CD14-positive monocyte (primary cell): ENCODE data around the gene ASS1. TPM values are rescaled to one million over a fixed set of nuclear protein-coding genes. Genes with fewer than 3 reads are reported as not detected.

ENCODE experiments used
- DNase-seq, 3 donors: peaks; one replicate each; pipeline ENCODE4 v3.0.0-alpha.2; 2011 to 2022
- H2AFZ ChIP-seq: 2 replicates; pipeline ENCODE4 v1.6.0; 2012; ENCODE audit warnings: mild to moderate bottlenecking, low read depth, low read length, inconsistent platforms; ENCODE audit not compliant: insufficient read depth, poor library complexity, severe bottlenecking
- H3K27ac ChIP-seq, 2 donors: 1 replicate in 1 of 2; 2 replicates in 1 of 2; pipeline ENCODE4 v1.5.1; 2012 to 2013; ENCODE audit warnings: low read length in 2 of 2, control low read depth in 1 of 2, inconsistent platforms in 1 of 2, low read depth in 1 of 2, mild to moderate bottlenecking in 1 of 2
- H3K27me3 ChIP-seq, 2 donors: one replicate each; pipeline versions ENCODE4 v1.6.0 to v1.6.1; 2011 to 2013; ENCODE audit warnings: low read length in 2 of 2; ENCODE audit not compliant: control insufficient read depth in 2 of 2, insufficient read depth in 2 of 2
- H3K36me3 ChIP-seq, 2 donors: replicated peaks in 1 of 2; 1 replicate in 1 of 2; 2 replicates in 1 of 2; pipeline versions ENCODE4 v1.5.1 to v1.6.1; 2012 to 2013; ENCODE audit warnings: low read length in 2 of 2, control low read depth in 1 of 2, inconsistent platforms in 1 of 2, mild to moderate bottlenecking in 1 of 2; ENCODE audit not compliant: insufficient read depth in 2 of 2, control insufficient read depth in 1 of 2
- H3K4me1 ChIP-seq, 2 donors: 1 replicate in 1 of 2; 2 replicates in 1 of 2; pipeline versions ENCODE4 v1.5.1 to v1.6.1; 2012 to 2013; ENCODE audit warnings: low read length in 2 of 2, control low read depth in 1 of 2, inconsistent platforms in 1 of 2, mild to moderate bottlenecking in 1 of 2, moderate library complexity in 1 of 2; ENCODE audit not compliant: insufficient read depth in 2 of 2, control insufficient read depth in 1 of 2
- H3K4me2 ChIP-seq: replicated peaks from 2 replicates; pipeline ENCODE3; 2012; ENCODE audit warnings: low read length, moderate library complexity, mild to moderate bottlenecking; ENCODE audit not compliant: poor library complexity, severe bottlenecking; ENCODE audit errors: extremely low read depth
- H3K4me3 ChIP-seq, 3 experiments: fragments of 200-600 bp in 1 of 3; sonication (generic) in 1 of 3; replicated peaks in 1 of 3; 1 replicate in 2 of 3; 2 replicates in 1 of 3; pipeline ENCODE4 v1.5.1; 2011 to 2013; ENCODE audit warnings: low read length in 3 of 3, mild to moderate bottlenecking in 3 of 3, control low read depth in 2 of 3, low read depth in 2 of 3, inconsistent platforms in 1 of 3, moderate library complexity in 1 of 3
- H3K79me2 ChIP-seq: 2 replicates; pipeline ENCODE4 v1.6.0; 2012; ENCODE audit warnings: mild to moderate bottlenecking, control low read depth, inconsistent platforms, low read length, moderate library complexity; ENCODE audit not compliant: insufficient read depth
- H3K9ac ChIP-seq: 2 replicates; pipeline ENCODE4 v1.6.0; 2017; ENCODE audit warnings: low read length, mild to moderate bottlenecking; ENCODE audit not compliant: insufficient read depth, poor library complexity, severe bottlenecking
- H3K9me3 ChIP-seq, 2 donors: replicated peaks in 1 of 2; 1 replicate in 1 of 2; 2 replicates in 1 of 2; pipeline versions ENCODE4 v1.5.1 to v1.6.1; 2012 to 2013; ENCODE audit warnings: low read length in 2 of 2, control low read depth in 1 of 2; ENCODE audit not compliant: control insufficient read depth in 1 of 2, insufficient read depth in 1 of 2
- H4K20me1 ChIP-seq: 2 replicates; pipeline ENCODE4 v1.6.0; 2012; ENCODE audit warnings: mild to moderate bottlenecking, low read length, control low read depth, moderate library complexity; ENCODE audit not compliant: insufficient read depth
- H3K27ac Mint-ChIP-seq, 7 donors: one replicate each; pipeline ENCODE4 v1.8.0; 2020; ENCODE audit warnings: mild to moderate bottlenecking in 7 of 7, mixed read lengths in 7 of 7, moderate library complexity in 6 of 7, inconsistent platforms in 2 of 7
- H3K27me3 Mint-ChIP-seq, 3 donors: one replicate each; pipeline ENCODE4 v1.8.0; 2021 to 2022; ENCODE audit warnings: low read depth in 3 of 3, mild to moderate bottlenecking in 3 of 3, mixed read lengths in 3 of 3, moderate library complexity in 3 of 3, inconsistent platforms in 1 of 3
- H3K36me3 Mint-ChIP-seq, 2 donors: one replicate each; pipeline ENCODE4 v1.8.0; 2020; ENCODE audit warnings: mixed read lengths in 2 of 2, inconsistent platforms in 1 of 2, mild to moderate bottlenecking in 1 of 2
- H3K4me1 Mint-ChIP-seq: one replicate; pipeline ENCODE4 v1.8.0; 2020; ENCODE audit warnings: mild to moderate bottlenecking, mixed read lengths
- H3K4me3 Mint-ChIP-seq, 2 donors: one replicate each; pipeline ENCODE4 v1.8.0; 2020; ENCODE audit warnings: mild to moderate bottlenecking in 2 of 2, mixed read lengths in 2 of 2, moderate library complexity in 1 of 2
- H3K9me3 Mint-ChIP-seq, 7 donors: one replicate each; pipeline ENCODE4 v1.8.0; 2020 to 2022; ENCODE audit warnings: mixed read lengths in 7 of 7, mild to moderate bottlenecking in 6 of 7, moderate library complexity in 6 of 7, inconsistent platforms in 2 of 7
- WGBS: methylation state at CpG from one replicate; pipeline ENCODE4 v1.1.5; 2013; ENCODE audit warnings: missing lambda C conversion rate; ENCODE audit not compliant: insufficient coverage; 5-methylcytosine and 5-hydroxymethylcytosine counted together
- intact Hi-C, 2 donors: fragments of 100-400 bp; cut with micrococcal nuclease; formaldehyde crosslinking; loops; one replicate each; pipeline versions ENCODE4 v1.15.0 to v1.15.1; 2023
- polyA plus RNA-seq, 3 donors: library from polyadenylated mRNA; depleted of rRNA in 1 of 3; unstranded in 2 of 3; stranded (reverse) in 1 of 3; fragments of 300-500 nt in 2 of 3; fragments of >200 nt in 1 of 3; fragmentation: Illumina TruSeq in 2 of 3; gene quantifications; 1 replicate in 2 of 3; 2 replicates in 1 of 3; pipeline ENCODE4 v1.2.3, GENCODE V29; 2012 to 2021
- TF ChIP-seq, protein P1 (sequence below): fragments of 200-600 bp; IDR thresholded peaks from one replicate; pipeline ENCODE4 v1.8.0; 2022; ENCODE audit warnings: antibody characterized with exemption, mild to moderate bottlenecking

The ASS1 gene
- polyA plus RNA-seq, 3 donors, result not detected

DNA sequence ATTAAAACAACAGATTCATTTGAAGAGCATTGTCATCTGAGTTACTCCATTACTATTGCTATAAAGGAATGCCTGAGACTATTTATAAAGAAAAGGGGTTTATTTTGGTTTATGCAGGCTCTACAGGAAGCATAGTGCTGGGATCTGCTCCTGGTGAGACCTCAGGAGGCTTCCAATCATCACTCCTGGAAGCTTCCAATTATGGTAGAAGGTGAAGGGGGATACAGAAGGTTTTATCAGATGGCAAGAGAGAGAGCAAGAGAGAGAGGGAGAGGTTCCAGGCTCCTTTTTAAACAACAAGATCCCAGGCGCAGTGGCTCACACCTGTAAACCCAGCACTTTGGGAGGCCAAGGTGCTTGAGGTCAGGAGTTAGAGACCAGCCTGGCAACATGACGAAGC lies 63.5 kb downstream of the ASS1 start:
- Mint-ChIP-seq H3K27ac (no peak overlapping the region), H3K4me3 (no peak overlapping the region), H3K9me3 (peaks cover 0 to 7% (median 2%) of the 10 kb centered on the region in 7 donors), H3K4me1 (no peaks in the 10 kb centered on the region), H3K36me3 (no peaks in the 10 kb centered on the region), H3K27me3 (peaks cover 3 to 16% (median 11%) of the 10 kb centered on the region in 3 donors)
- Histone ChIP-seq H4K20me1 (no peaks in the 10 kb centered on the region), H3K9me3 (peaks cover 0 to 3% of the 10 kb centered on the region in 2 donors), H3K4me1 (no peaks in the 10 kb centered on the region), H3K36me3 (no peaks in the 10 kb centered on the region), H3K79me2 (no peaks in the 10 kb centered on the region), H3K4me2 (no peak overlapping the region), H3K27ac (no peak overlapping the region), H3K27me3 (no peaks in the 10 kb centered on the region), H3K9ac (no peak overlapping the region), H3K4me3 (no peak overlapping the region), H2AFZ (no peak overlapping the region)
- TF ChIP-seq, protein P1, sequence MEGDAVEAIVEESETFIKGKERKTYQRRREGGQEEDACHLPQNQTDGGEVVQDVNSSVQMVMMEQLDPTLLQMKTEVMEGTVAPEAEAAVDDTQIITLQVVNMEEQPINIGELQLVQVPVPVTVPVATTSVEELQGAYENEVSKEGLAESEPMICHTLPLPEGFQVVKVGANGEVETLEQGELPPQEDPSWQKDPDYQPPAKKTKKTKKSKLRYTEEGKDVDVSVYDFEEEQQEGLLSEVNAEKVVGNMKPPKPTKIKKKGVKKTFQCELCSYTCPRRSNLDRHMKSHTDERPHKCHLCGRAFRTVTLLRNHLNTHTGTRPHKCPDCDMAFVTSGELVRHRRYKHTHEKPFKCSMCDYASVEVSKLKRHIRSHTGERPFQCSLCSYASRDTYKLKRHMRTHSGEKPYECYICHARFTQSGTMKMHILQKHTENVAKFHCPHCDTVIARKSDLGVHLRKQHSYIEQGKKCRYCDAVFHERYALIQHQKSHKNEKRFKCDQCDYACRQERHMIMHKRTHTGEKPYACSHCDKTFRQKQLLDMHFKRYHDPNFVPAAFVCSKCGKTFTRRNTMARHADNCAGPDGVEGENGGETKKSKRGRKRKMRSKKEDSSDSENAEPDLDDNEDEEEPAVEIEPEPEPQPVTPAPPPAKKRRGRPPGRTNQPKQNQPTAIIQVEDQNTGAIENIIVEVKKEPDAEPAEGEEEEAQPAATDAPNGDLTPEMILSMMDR, result no peak
- DNase-seq, result no peak
- intact Hi-C loops, result no loop called here
- no CpG with 5 or more reads among the region's 2 CpGs for WGBS

DNA sequence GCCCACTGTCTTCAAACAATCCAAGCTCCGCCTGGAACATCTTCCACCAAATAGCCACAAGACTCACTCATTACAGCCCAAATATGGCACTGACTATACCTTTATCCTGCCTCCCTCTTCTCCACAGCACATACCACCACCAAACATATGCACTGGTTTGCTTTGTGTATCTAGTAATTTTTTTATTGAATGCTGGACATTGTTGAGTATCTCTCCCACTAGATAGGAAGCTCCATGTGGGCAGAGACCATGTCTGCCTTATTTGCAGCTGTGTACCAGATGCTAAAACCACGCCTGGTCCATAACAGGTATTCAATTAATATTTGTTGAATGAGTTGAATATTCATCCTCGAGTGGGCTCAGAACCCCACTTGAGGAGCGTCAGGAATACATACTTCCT lies 67.4 kb downstream of the ASS1 start:
- Mint-ChIP-seq H3K36me3 (no peaks in the 10 kb centered on the region), H3K4me1 (no peaks in the 10 kb centered on the region), H3K27ac (no peak overlapping the region), H3K9me3 (peaks cover 0 to 7% (median 2%) of the 10 kb centered on the region in 7 donors), H3K27me3 (peaks cover 3 to 19% (median 18%) of the 10 kb centered on the region in 3 donors), H3K4me3 (no peak overlapping the region)
- Histone ChIP-seq H3K79me2 (no peaks in the 10 kb centered on the region), H3K9ac (no peak overlapping the region), H3K27ac (no peak overlapping the region), H3K4me2 (no peak overlapping the region), H2AFZ (no peak overlapping the region), H3K36me3 (no peaks in the 10 kb centered on the region), H3K4me3 (no peak overlapping the region), H4K20me1 (no peaks in the 10 kb centered on the region), H3K4me1 (no peaks in the 10 kb centered on the region), H3K27me3 (no peaks in the 10 kb centered on the region), H3K9me3 (peaks cover 0 to 3% of the 10 kb centered on the region in 2 donors)
- TF ChIP-seq, protein P1, result no peak
- WGBS, result 96% methylated on average over 2 of the region's 4 CpGs
- DNase-seq, result no peak
- intact Hi-C loops, result no loop called here
